ENCODE measurements around the gene PGAM5. TPM values are rescaled to one million over a fixed set of nuclear protein-coding genes. Genes with fewer than 3 reads are reported as not detected.

PGAM5 gene
- polyA plus RNA-seq, 1 donor from 2014 or later, result 32.5 TPM

- no peak overlapping the region for H3K27ac ChIP-seq (ENCODE audit: low read length)
- TF ChIP-seq CTCF (IDR thresholded peaks at IDR 0.05; ENCODE audit: poor library complexity, severe bottlenecking) (no peak), POLR2AphosphoS5 (IDR thresholded peaks at IDR 0.05) (no peak), REST (IDR thresholded peaks at IDR 0.05; ENCODE audit: borderline replicate concordance) (no peak), EP300 (conservative IDR thresholded peaks at IDR 0.05; ENCODE audit: poor library complexity, severe bottlenecking) (no peak), TAF1 (IDR thresholded peaks at IDR 0.05; ENCODE audit: low read depth) (no peak), RAD21 (conservative IDR thresholded peaks at IDR 0.05) (no peak), SMC3 (conservative IDR thresholded peaks at IDR 0.05; ENCODE audit: poor library complexity) (no peak), MXI1 (conservative IDR thresholded peaks at IDR 0.05; ENCODE audit: poor library complexity, severe bottlenecking) (no peak), EZH2 (IDR thresholded peaks at IDR 0.05; ENCODE audit: borderline replicate concordance, insufficient read depth, low read length, poor library complexity, severe bottlenecking) (no peak)
- no peaks in the 10 kb centered on the region for H4K20me1 ChIP-seq (ENCODE audit: insufficient read depth)
- no peak overlapping the region for H3K9ac ChIP-seq (ENCODE audit: low read length)
- no peaks in the 10 kb centered on the region for H3K79me2 ChIP-seq (replicated peaks; ENCODE audit: insufficient read depth, low read length)
- no peaks in the 10 kb centered on the region for H3K27me3 ChIP-seq (ENCODE audit: insufficient read depth, low read depth, low read length)
- H2AFZ ChIP-seq (ENCODE audit: low read depth, low read length), result no peak overlapping the region
- H3K9me3 ChIP-seq (ENCODE audit: low read length), result no peaks in the 10 kb centered on the region
- H3K36me3 ChIP-seq (ENCODE audit: insufficient read depth, low read length), result no peaks in the 10 kb centered on the region
- H3F3A ChIP-seq (ENCODE audit: insufficient read depth, low read length, poor library complexity, severe bottlenecking), result no peaks in the 10 kb centered on the region
- H3K4me3 ChIP-seq (ENCODE audit: low read length), result no peak overlapping the region
- H3K4me2 ChIP-seq (ENCODE audit: low read length), result no peak overlapping the region
- H3K9me2 ChIP-seq (ENCODE audit: insufficient read depth, low read length), result no peaks in the 10 kb centered on the region
Observed at GRCh38 chr12:132703641-132704040, 7.0 kb upstream of the PGAM5 start.

GRCh38 chr12:132707241-132707640 lies 3.4 kb upstream of the PGAM5 start:
- Histone ChIP-seq H2AFZ (ENCODE audit: low read depth, low read length) (no peak overlapping the region), H3K9me3 (ENCODE audit: low read length) (no peaks in the 10 kb centered on the region), H3K27me3 (ENCODE audit: insufficient read depth, low read depth, low read length) (no peaks in the 10 kb centered on the region), H3K4me2 (ENCODE audit: low read length) (no peak overlapping the region), H3F3A (ENCODE audit: insufficient read depth, low read length, poor library complexity, severe bottlenecking) (no peaks in the 10 kb centered on the region), H3K9ac (ENCODE audit: low read length) (no peak overlapping the region), H4K20me1 (ENCODE audit: insufficient read depth) (no peaks in the 10 kb centered on the region), H3K4me3 (ENCODE audit: low read length) (no peak overlapping the region), H3K79me2 (replicated peaks; ENCODE audit: insufficient read depth, low read length) (peaks cover 7% of the 10 kb centered on the region), H3K27ac (ENCODE audit: low read length) (no peak overlapping the region), H3K9me2 (ENCODE audit: insufficient read depth, low read length) (no peaks in the 10 kb centered on the region), H3K36me3 (ENCODE audit: insufficient read depth, low read length) (no peaks in the 10 kb centered on the region)
- no peak for TF ChIP-seq CTCF (IDR thresholded peaks at IDR 0.05; ENCODE audit: poor library complexity, severe bottlenecking)
- no peak for TF ChIP-seq SMC3 (conservative IDR thresholded peaks at IDR 0.05; ENCODE audit: poor library complexity)
- no peak for TF ChIP-seq REST (IDR thresholded peaks at IDR 0.05; ENCODE audit: borderline replicate concordance)
- no peak for TF ChIP-seq TAF1 (IDR thresholded peaks at IDR 0.05; ENCODE audit: low read depth)
- TF ChIP-seq EZH2 (IDR thresholded peaks at IDR 0.05; ENCODE audit: borderline replicate concordance, insufficient read depth, low read length, poor library complexity, severe bottlenecking), result no peak
- TF ChIP-seq RAD21 (conservative IDR thresholded peaks at IDR 0.05), result no peak
- TF ChIP-seq POLR2AphosphoS5 (IDR thresholded peaks at IDR 0.05), result no peak
- no peak for TF ChIP-seq MXI1 (conservative IDR thresholded peaks at IDR 0.05; ENCODE audit: poor library complexity, severe bottlenecking)
- TF ChIP-seq EP300 (conservative IDR thresholded peaks at IDR 0.05; ENCODE audit: poor library complexity, severe bottlenecking), result no peak
